ENCODE measurements around the gene INPP5F. TPM values are rescaled to one million over a fixed set of nuclear protein-coding genes. Genes with fewer than 3 reads are reported as not detected.

INPP5F gene
- total RNA-seq, 3 donors from 2014 or later = 18.1 to 23.6 (median 21.1) TPM

DNA sequence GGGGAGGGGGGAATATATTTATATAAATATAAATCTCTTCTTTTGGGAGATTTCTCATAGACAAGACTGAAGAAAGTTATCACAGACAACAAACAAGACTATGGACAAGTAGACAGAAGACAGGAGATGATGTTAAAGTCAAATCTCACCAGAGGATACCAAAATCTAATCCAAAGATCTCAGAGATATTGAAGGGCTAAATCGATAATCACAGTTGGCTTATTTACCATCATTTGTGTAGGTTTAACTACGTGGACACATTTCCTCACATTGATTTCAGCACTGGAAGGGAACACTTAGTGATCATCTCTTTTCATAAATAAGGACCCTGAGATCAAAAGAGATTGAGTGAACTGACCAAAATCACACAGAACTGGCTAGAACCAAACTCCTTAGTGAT lies 2.7 kb upstream of the INPP5F start:
- ATAC-seq (no peak), DNase-seq (no peak)
- Mint-ChIP-seq H3K36me3 (ENCODE audit: insufficient read depth) (peaks cover 2% of the 10 kb centered on the region), H3K4me1 (ENCODE audit: low read depth) (peaks cover 27% of the 10 kb centered on the region), H3K4me3 (no peak overlapping the region), H3K9me3 (no peaks in the 10 kb centered on the region), H3K27me3 (ENCODE audit: low read depth) (no peaks in the 10 kb centered on the region)

- H3K4me1 Mint-ChIP-seq (ENCODE audit: low read depth) = peaks cover 31% of the 10 kb centered on the region
- no peak for DNase-seq
- no peak for ATAC-seq
- H3K36me3 Mint-ChIP-seq (ENCODE audit: insufficient read depth) = peaks cover 2% of the 10 kb centered on the region
- no peaks in the 10 kb centered on the region for H3K9me3 Mint-ChIP-seq
- no peak overlapping the region for H3K4me3 Mint-ChIP-seq
- no peaks in the 10 kb centered on the region for H3K27me3 Mint-ChIP-seq (ENCODE audit: low read depth)
Measured at GRCh38 chr10:119723624-119724023, 2.2 kb upstream of the INPP5F start.

DNA sequence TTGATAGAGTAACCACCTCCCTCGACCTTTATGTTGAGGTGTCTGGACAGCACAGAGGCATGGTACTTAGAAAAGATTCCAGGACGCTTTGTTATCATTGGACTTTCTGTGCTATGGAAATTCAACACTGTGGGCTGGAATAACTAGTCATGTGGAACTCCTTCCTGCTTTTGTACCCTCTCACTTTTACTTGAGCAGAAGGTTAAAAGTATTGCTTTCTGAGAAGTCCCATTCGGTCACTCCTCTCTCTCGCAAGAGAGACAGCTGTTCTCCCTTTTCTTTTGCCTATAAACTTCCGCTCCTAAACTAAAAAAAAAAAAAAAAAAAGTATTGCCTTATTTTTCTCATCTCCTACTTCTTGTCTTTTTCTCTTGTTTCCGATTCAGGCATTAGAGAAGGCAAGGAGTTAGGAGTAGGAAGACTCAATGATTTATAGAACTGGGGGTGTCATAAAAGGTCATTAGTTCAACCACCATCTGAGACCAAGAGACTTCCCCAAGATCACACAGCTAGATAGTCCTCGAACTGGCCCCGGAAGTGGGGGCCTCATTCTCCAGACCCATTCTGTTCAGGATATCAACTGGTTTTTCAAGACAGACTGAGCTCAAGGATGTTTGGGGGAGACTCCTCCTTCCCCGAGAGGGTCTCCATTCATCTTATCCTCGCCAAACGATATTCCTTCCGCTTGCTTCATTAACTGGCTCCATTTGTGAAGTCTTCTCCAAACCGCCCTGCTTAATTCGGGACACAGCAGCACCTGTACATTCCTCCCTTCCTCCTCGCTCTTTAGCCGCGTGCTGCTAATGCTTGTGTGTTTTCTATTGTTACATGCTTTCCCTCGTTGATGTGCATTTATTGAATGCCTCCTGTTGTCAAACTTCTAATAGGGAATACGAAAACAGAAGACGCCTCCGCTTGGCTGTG lies 995 bp upstream of the INPP5F start:
- DNase-seq (no peak), ATAC-seq (no peak)
- no peaks in the 10 kb centered on the region for H3K9me3 Mint-ChIP-seq
- peaks cover 2% of the 10 kb centered on the region for H3K36me3 Mint-ChIP-seq (ENCODE audit: insufficient read depth)
- no peaks in the 10 kb centered on the region for H3K27me3 Mint-ChIP-seq (ENCODE audit: low read depth)
- peaks cover 39% of the 10 kb centered on the region for H3K4me1 Mint-ChIP-seq (ENCODE audit: low read depth)
- peak overlapping the region; percentile 70 for H3K4me3 Mint-ChIP-seq

GRCh38 chr10:119725517-119725827 lies 378 bp upstream of the INPP5F start:
- ATAC-seq (no peak), DNase-seq (no peak)
- peaks cover 39% of the 10 kb centered on the region for H3K4me1 Mint-ChIP-seq (ENCODE audit: low read depth)
- H3K36me3 Mint-ChIP-seq (ENCODE audit: insufficient read depth) = peaks cover 2% of the 10 kb centered on the region
- no peaks in the 10 kb centered on the region for H3K9me3 Mint-ChIP-seq
- H3K4me3 Mint-ChIP-seq = peak overlapping the region; percentile 70
- H3K27me3 Mint-ChIP-seq (ENCODE audit: low read depth) = no peaks in the 10 kb centered on the region

DNA sequence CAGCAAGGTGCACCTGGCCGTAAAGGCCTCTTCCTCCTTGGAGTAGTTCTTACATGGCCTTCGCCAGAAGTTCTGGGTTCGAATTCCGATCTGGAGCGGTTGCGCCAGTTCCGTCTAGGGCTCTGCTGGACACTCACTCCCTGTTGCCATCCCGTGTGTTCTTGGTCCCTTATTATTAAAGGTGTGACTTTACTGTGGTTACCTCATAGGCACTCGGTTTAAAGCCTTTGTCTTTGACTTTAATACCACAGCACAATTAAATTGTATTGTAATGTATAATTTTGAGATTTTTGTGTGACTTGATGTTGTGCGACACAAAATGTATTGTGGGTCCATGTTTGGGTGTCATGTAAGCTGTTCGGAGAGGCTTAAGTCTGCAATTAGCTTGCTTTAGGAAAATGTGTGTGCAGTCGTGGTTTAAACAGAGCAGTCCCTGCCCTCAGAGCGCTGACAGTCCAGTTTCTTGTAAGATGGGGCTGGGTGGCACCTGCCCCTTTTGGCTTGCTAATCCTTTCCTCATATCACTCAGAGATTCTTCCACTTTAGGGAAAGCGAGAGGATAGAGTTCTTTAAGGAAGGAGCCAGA lies 919 bp downstream of the INPP5F start:
- Mint-ChIP-seq H3K9me3 (no peaks in the 10 kb centered on the region), H3K36me3 (ENCODE audit: insufficient read depth) (peaks cover 2% of the 10 kb centered on the region), H3K4me3 (peak overlapping the region; percentile 94), H3K4me1 (ENCODE audit: low read depth) (peaks cover 39% of the 10 kb centered on the region), H3K27me3 (ENCODE audit: low read depth) (no peaks in the 10 kb centered on the region)
- no peak for DNase-seq
- ATAC-seq = no peak

- Mint-ChIP-seq H3K36me3 (ENCODE audit: insufficient read depth) (peaks cover 2% of the 10 kb centered on the region), H3K9me3 (no peaks in the 10 kb centered on the region), H3K27me3 (ENCODE audit: low read depth) (no peaks in the 10 kb centered on the region), H3K4me1 (ENCODE audit: low read depth) (peaks cover 42% of the 10 kb centered on the region), H3K4me3 (peak overlapping the region; percentile 94)
- DNase-seq = no peak
- ATAC-seq = no peak
Measured at GRCh38 chr10:119728172-119728800, 2.4 kb downstream of the INPP5F start.

- H3K27me3 Mint-ChIP-seq (ENCODE audit: low read depth) = no peaks in the 10 kb centered on the region
- DNase-seq = no peak
- no peaks in the 10 kb centered on the region for H3K36me3 Mint-ChIP-seq (ENCODE audit: insufficient read depth)
- peaks cover 33% of the 10 kb centered on the region for H3K4me1 Mint-ChIP-seq (ENCODE audit: low read depth)
- no peak overlapping the region for H3K4me3 Mint-ChIP-seq
- ATAC-seq = peak; percentile 47 to 73
- H3K9me3 Mint-ChIP-seq = no peaks in the 10 kb centered on the region
Measured at GRCh38 chr10:119734396-119735332, 8.8 kb downstream of the INPP5F start.

GRCh38 chr10:119735451-119735850 lies 9.6 kb downstream of the INPP5F start:
- H3K4me3 Mint-ChIP-seq = no peak overlapping the region
- DNase-seq = no peak
- H3K9me3 Mint-ChIP-seq = no peaks in the 10 kb centered on the region
- peaks cover 37% of the 10 kb centered on the region for H3K4me1 Mint-ChIP-seq (ENCODE audit: low read depth)
- H3K27me3 Mint-ChIP-seq (ENCODE audit: low read depth) = no peaks in the 10 kb centered on the region
- no peaks in the 10 kb centered on the region for H3K36me3 Mint-ChIP-seq (ENCODE audit: insufficient read depth)
- ATAC-seq = no peak

DNA sequence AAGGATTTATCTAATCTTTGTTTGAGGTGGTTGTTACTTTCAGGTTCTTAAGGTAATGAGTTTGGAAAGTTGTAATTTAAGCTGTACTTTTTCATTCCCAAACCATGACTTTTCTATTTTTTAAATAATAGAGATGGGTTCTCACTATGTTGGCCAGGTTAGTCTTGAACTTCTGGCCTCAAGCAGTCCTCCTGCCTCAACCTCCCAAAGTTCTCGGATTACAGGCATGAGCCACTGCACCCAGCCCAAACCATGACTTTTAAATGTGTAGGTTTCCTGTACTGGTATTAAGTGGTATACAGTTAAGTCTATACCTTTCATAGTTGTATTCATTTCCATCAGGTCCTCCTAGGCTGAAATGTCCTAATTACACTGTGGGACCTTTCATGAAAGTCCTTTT lies 10.4 kb downstream of the INPP5F start:
- DNase-seq (no peak), ATAC-seq (no peak)
- no peaks in the 10 kb centered on the region for H3K36me3 Mint-ChIP-seq (ENCODE audit: insufficient read depth)
- no peak overlapping the region for H3K4me3 Mint-ChIP-seq
- no peaks in the 10 kb centered on the region for H3K9me3 Mint-ChIP-seq
- H3K27me3 Mint-ChIP-seq (ENCODE audit: low read depth) = no peaks in the 10 kb centered on the region
- peaks cover 37% of the 10 kb centered on the region for H3K4me1 Mint-ChIP-seq (ENCODE audit: low read depth)

GRCh38 chr10:119737039-119737663 lies 11.3 kb downstream of the INPP5F start:
- H3K9me3 Mint-ChIP-seq = no peaks in the 10 kb centered on the region
- ATAC-seq (no peak), DNase-seq (no peak)
- H3K4me1 Mint-ChIP-seq (ENCODE audit: low read depth) = peaks cover 37% of the 10 kb centered on the region
- no peaks in the 10 kb centered on the region for H3K27me3 Mint-ChIP-seq (ENCODE audit: low read depth)
- H3K36me3 Mint-ChIP-seq (ENCODE audit: insufficient read depth) = no peaks in the 10 kb centered on the region
- H3K4me3 Mint-ChIP-seq = no peak overlapping the region

- H3K27me3 Mint-ChIP-seq (ENCODE audit: low read depth) = no peaks in the 10 kb centered on the region
- no peaks in the 10 kb centered on the region for H3K9me3 Mint-ChIP-seq
- DNase-seq (no peak), ATAC-seq (peak; percentile 79 to 87)
- peak overlapping the region; percentile 25 for H3K4me3 Mint-ChIP-seq
- H3K4me1 Mint-ChIP-seq (ENCODE audit: low read depth) = peaks cover 37% of the 10 kb centered on the region
- no peaks in the 10 kb centered on the region for H3K36me3 Mint-ChIP-seq (ENCODE audit: insufficient read depth)
Measured at GRCh38 chr10:119737823-119738222, 12.0 kb downstream of the INPP5F start.

DNA sequence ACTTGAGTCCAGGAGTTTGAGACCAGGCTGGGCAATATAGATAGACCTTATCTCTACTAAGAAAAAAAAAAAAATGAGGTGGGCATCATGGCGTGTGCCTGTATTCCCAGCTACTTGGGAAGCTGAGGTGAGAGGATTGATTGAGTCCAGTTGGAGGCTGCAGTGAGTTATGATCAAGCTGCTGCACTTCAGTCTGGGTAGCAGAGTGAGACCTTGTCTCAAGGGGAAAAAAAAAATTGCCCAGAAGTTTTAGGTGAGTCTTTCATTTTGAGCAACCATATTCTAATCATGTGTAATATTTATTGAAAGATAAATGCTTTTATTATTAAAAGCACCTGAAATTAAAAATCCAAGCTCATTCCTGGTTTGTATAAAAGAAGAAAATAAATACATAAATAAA lies 13.1 kb downstream of the INPP5F start:
- no peaks in the 10 kb centered on the region for H3K9me3 Mint-ChIP-seq
- no peaks in the 10 kb centered on the region for H3K27me3 Mint-ChIP-seq (ENCODE audit: low read depth)
- DNase-seq = no peak
- no peaks in the 10 kb centered on the region for H3K36me3 Mint-ChIP-seq (ENCODE audit: insufficient read depth)
- peaks cover 34% of the 10 kb centered on the region for H3K4me1 Mint-ChIP-seq (ENCODE audit: low read depth)
- no peak overlapping the region for H3K4me3 Mint-ChIP-seq
- ATAC-seq = no peak

DNA sequence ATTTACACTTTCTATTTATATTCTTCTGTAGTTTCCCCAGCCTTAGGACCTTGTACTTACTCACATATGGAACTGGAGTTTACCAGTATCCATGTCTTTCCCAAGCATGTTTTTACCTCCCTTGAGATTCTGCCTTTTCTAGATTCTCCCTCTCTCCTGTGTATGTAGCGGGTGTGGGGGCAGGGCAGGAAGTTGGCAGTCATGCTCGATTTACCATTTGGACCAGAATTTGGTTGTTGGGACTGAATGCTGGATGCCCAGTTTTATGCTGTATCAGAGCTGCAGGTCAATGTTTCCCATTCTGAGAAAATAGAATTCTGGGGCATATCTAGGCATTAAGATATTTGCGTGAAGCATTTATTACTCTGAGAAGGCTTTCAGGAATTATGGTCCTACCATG lies 14.2 kb downstream of the INPP5F start:
- peaks cover 36% of the 10 kb centered on the region for H3K4me1 Mint-ChIP-seq (ENCODE audit: low read depth)
- no peak for ATAC-seq
- no peak for DNase-seq
- H3K36me3 Mint-ChIP-seq (ENCODE audit: insufficient read depth) = peaks cover 2% of the 10 kb centered on the region
- H3K4me3 Mint-ChIP-seq = no peak overlapping the region
- no peaks in the 10 kb centered on the region for H3K27me3 Mint-ChIP-seq (ENCODE audit: low read depth)
- H3K9me3 Mint-ChIP-seq = no peaks in the 10 kb centered on the region

All from activated T-cell treated with anti-CD3 and anti-CD28 coated beads, Interleukin-2, amount 50 U/mL, for 4 hours (primary cell).